GM12864 (cell line): ENCODE measurements around the gene PPP1R1B.
"Not testable (repeated sequence)": the region's sequence is repeated elsewhere in the genome, so short reads cannot be mapped to it uniquely, and the experiment has no call there.

ENCODE experiments used
- DNase-seq: peaks from one replicate; pipeline ENCODE4 v3.0.0-alpha.2; 2011; ENCODE audit warnings: low read depth
- H3K4me3 ChIP-seq: 2 replicates; pipeline ENCODE4 v1.5.1; 2011; ENCODE audit warnings: mild to moderate bottlenecking, low read depth, low read length, control low read depth
- TF ChIP-seq, protein P1 (sequence below): IDR thresholded peaks from 2 replicates; pipeline ENCODE4 v1.5.1; 2011; ENCODE audit warnings: low read depth, mild to moderate bottlenecking, moderate library complexity, low read length, control low read depth, inconsistent platforms; ENCODE audit errors: missing control alignments

PPP1R1B gene

DNA sequence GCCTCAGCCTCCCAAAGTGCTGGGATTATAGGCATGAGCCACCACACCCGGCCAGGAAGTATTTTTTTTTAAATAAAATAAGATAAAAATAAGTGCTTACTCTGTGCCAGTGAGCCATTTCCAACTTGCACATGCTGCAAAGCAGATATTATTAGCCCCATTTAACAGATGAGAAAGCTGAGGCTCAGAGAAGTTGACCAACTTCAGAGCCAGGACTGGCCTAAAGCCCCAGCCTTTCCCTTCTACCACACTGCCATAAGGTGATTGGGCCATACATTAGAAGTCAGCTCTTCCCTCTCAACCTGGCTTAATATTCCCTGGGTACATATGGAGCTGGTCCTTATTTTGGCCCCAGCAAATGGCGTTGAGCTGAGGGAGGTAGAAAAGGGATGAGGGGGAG is 44.1 kb upstream of the PPP1R1B start:
- TF ChIP-seq, protein P1, sequence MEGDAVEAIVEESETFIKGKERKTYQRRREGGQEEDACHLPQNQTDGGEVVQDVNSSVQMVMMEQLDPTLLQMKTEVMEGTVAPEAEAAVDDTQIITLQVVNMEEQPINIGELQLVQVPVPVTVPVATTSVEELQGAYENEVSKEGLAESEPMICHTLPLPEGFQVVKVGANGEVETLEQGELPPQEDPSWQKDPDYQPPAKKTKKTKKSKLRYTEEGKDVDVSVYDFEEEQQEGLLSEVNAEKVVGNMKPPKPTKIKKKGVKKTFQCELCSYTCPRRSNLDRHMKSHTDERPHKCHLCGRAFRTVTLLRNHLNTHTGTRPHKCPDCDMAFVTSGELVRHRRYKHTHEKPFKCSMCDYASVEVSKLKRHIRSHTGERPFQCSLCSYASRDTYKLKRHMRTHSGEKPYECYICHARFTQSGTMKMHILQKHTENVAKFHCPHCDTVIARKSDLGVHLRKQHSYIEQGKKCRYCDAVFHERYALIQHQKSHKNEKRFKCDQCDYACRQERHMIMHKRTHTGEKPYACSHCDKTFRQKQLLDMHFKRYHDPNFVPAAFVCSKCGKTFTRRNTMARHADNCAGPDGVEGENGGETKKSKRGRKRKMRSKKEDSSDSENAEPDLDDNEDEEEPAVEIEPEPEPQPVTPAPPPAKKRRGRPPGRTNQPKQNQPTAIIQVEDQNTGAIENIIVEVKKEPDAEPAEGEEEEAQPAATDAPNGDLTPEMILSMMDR, result no peak
- DNase-seq, result no peak

DNA sequence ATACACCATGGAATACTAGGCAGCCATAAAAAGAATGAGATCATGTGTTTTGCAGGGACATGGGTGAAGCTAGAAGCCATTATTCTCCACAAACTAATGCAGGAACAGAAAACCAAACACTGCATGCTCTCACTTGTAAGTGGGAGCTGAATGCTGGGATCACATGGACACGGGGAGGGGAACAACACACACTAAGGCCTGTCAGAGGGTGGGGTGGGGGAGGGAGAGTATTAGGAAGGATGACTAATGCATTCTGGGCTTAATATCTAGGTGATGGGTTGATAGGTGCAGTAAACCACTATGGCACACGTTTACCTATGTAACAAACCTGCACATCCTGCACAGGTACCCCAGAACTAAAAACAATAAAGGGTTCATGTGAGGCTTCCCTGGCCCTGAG is 36.6 kb upstream of the PPP1R1B start:
- H3K4me3 ChIP-seq, DNase-seq: not testable (repeated sequence)

More for the DNA sequence above, 44.1 kb upstream of the PPP1R1B start:
- no peak overlapping the region for H3K4me3 ChIP-seq

DNA sequence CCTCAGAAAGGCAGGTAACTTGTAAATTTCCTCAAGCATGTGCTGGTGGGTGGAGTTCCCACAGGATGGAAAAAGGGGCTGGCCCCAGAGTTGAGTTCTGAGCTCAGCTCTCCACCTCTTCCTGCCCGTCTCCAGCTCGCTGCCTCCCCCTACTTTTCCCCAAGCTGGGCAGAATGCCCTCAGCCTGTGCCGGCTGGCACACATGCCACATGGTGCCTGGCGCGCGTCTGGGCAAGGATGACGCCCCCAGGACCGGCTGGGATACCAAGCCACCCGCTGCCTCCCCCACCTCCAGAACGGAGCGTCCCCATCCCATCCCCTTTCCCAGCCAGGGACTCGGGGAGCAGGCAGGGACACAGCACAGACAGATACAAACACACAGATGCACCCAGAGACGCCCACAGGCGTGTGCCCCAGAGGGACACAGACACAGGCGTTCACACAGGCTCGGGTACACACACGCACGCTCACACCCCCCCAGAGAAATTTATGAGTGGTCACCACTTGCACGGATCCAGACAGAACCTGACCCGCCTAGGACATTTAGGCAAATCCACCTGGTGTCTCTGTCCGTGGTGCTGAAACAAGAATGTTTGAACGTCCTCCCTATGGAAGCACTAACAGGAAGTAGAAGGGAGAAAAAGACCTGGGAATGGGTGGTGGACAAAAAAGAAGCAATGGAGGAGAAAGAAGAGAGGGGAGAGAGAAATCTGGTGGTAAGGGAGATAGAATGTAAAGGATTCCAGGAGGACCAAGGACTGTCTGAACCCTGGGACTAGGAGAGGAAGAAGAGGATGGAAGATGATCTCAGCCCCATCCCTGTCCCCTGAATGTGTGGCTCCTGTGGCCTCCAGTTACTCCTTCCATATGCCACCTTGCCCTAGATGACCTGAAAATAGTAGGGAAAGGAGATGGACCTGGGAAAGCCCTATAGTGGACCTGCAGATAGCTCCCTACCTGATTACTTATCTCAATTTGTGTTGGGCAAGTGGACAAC is 34.5 kb upstream of the PPP1R1B start:
- TF ChIP-seq, protein P1, result no peak
- no peak overlapping the region for H3K4me3 ChIP-seq

DNA sequence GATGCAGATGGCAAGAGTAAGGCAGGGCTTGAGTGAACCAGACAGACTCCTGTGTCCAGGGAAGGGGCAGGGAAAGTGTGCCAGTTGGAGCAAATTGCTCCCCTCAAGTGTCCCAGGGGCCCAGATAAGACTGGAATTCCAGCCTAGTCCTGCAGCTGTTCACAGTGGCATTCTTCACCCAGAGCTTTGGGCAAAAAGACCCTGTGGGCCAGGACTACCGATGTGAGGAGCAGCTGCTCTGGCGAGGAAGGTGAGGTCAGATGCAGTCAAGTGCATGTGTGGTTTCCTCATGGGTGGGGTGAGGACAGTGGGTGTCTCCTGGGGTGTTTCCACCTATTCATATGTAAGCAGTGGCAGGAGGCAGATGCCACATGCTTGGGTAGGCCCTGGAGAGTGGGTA is 33.4 kb upstream of the PPP1R1B start:
- no peak overlapping the region for H3K4me3 ChIP-seq
- TF ChIP-seq, protein P1, result no peak
- DNase-seq, result no peak

More for the DNA sequence above, 34.5 kb upstream of the PPP1R1B start:
- DNase-seq, result no peak

DNA sequence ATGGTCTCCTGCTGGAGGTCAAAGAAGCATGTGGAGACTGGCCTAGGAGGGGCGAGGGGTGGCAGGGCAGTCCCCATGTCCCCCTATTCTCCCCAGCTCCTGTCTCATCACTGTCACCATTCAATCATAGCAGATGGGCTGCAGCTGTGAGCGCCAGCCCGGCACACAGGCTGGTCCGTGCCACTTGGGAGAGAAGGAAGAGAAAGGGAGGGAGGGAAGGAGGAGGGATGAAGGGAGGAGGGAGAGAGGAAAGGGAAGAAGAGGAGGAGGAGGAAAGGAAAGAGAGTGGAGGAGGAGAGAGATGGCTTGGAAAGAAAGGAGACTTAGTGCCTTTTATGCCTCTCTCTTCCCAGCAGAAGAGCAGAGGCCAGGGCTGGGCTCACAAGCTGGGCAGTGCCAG is 31.5 kb upstream of the PPP1R1B start:
- TF ChIP-seq, protein P1, result no peak
- no peak for DNase-seq
- H3K4me3 ChIP-seq, result no peak overlapping the region

DNA sequence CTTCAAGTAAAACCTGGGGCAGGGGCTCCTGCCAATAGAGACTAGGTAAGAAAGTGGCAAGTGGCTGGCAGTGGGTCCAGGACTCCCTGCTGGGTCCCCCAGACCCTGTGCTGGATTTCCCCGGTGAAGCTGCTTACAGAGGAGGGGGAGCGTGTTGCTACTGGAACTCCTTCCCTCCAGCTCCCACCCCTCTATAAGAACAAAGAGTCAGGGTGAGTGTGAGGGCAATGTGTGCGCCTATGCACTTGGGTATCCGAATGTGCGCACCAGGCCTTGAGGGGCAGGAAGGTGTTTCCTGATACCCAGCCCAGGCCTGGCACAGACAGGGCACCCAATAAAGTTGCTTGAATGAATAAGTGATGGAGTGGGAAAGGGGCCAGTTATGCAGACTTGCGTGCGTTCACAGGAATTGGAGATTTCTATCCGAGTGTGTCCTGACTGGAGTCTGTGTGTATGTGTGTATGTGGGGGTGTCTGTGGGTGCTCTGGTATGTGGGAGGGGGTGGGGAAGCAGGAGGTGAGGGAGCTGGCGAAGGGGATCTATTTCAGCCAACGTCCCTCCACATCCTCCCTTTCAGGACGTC is 30.7 kb upstream of the PPP1R1B start:
- H3K4me3 ChIP-seq, result no peak overlapping the region
- DNase-seq, result no peak
- TF ChIP-seq, protein P1, result no peak

DNA sequence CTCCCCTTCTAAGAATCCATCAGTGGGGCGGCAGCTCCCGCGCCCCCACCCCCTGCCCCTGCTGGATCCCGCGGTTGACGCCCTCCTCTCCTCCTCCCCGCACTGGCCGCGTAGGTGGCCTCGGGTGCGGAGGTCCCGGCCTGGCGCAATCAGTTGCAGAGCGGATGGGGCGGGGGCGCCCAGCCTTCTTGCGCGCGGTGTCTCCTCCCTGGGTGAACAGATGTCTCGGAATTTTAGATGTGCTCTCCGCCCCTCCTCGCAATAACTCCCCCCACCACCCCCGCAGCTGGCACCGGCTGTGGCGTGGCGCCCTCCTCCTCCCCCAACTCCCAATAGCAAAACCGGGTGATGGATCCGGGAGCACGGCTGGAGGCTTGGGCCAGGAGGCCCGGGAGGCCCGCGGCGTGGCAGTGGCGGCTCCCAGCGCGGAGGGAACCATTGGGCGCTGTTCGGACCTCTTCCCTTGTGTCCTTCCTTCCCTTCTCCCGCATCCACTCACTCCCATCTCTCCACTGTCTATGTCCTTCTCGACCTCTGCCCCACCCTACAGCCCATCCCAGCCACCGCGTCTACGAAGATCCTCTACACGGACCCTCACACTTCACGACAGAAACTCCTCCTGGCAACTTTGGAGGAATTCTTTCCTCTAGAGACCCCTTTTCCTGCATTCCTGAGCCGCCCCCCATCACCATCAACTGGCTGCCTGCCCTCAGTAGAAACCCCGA is 30.0 kb upstream of the PPP1R1B start:
- TF ChIP-seq, protein P1, result no peak
- DNase-seq, result no peak

More for the DNA sequence above, 30.0 kb upstream of the PPP1R1B start:
- H3K4me3 ChIP-seq, result no peak overlapping the region
